GM18511 (cell line): ENCODE results near the gene ACBD7.

ENCODE experiments used
- ATAC-seq: cut with Tn5 transposase; IDR thresholded peaks from one replicate; pipeline ENCODE4 v1.9.1; 2021; ENCODE audit warnings: mild to moderate bottlenecking, moderate library complexity; ENCODE audit not compliant: unreplicated experiment

Gene ACBD7

GRCh38 chr10:15092855-15093408 is 4.4 kb upstream of the ACBD7 start:
- no peak for ATAC-seq

- ATAC-seq = no peak
These were observed 2.8 kb upstream of the ACBD7 start for GRCh38 chr10:15091418-15091817.

GRCh38 chr10:15084502-15084922 is 4.1 kb downstream of the ACBD7 start:
- no peak for ATAC-seq

- ATAC-seq = no peak
These were observed 4.7 kb downstream of the ACBD7 start for GRCh38 chr10:15083674-15084501.

- ATAC-seq = no peak
These were observed 13.2 kb downstream of the ACBD7 start for GRCh38 chr10:15075421-15075820.

GRCh38 chr10:15072358-15072757 is 16.2 kb downstream of the ACBD7 start:
- ATAC-seq = no peak

- ATAC-seq = no peak
These were observed 19.3 kb downstream of the ACBD7 start for GRCh38 chr10:15069230-15069629.

- no peak for ATAC-seq
These were observed 19.8 kb downstream of the ACBD7 start for GRCh38 chr10:15068802-15069201.

GRCh38 chr10:15067154-15067553 is 21.4 kb downstream of the ACBD7 start:
- ATAC-seq = no peak

GRCh38 chr10:15060638-15061037 is 27.9 kb downstream of the ACBD7 start:
- no peak for ATAC-seq

- no peak for ATAC-seq
These were observed 28.7 kb downstream of the ACBD7 start for GRCh38 chr10:15059914-15060313.

- ATAC-seq = no peak
These were observed 29.9 kb downstream of the ACBD7 start for GRCh38 chr10:15058689-15059088.

GRCh38 chr10:15053061-15053460 is 35.5 kb downstream of the ACBD7 start:
- ATAC-seq = no peak

GRCh38 chr10:15052121-15052520 is 36.5 kb downstream of the ACBD7 start:
- no peak for ATAC-seq

- no peak for ATAC-seq
These were observed 39.0 kb downstream of the ACBD7 start for GRCh38 chr10:15049533-15049932.

- ATAC-seq = no peak
These were observed 42.0 kb downstream of the ACBD7 start for GRCh38 chr10:15046626-15047025.

- no peak for ATAC-seq
These were observed 43.2 kb downstream of the ACBD7 start for GRCh38 chr10:15045380-15045779.

- ATAC-seq = no peak
These were observed 44.9 kb downstream of the ACBD7 start, which contains the start of gene OLAH for GRCh38 chr10:15043674-15044073. Gene OLAH, plus strand, starts transcription at chr10:15043943. Its CDS starts 3,346 bp downstream, at chr10:15047289.

GRCh38 chr10:15038416-15038815 is 50.2 kb downstream of the ACBD7 start:
- no peak for ATAC-seq

GRCh38 chr10:15037691-15038090 is 50.9 kb downstream of the ACBD7 start:
- no peak for ATAC-seq

- no peak for ATAC-seq
These were observed 52.9 kb downstream of the ACBD7 start for GRCh38 chr10:15035385-15036301.
